Measurements from ENCODE around the gene ZCCHC7. TPM values are rescaled to one million over a fixed set of nuclear protein-coding genes. Genes with fewer than 3 reads are reported as not detected.
A peak's percentile ranks its signal among the peaks of the same experiment; 100 is the strongest.

Gene ZCCHC7
- total RNA-seq, 2 experiments from 2014 or later, result 76.4 to 108 TPM

DNA sequence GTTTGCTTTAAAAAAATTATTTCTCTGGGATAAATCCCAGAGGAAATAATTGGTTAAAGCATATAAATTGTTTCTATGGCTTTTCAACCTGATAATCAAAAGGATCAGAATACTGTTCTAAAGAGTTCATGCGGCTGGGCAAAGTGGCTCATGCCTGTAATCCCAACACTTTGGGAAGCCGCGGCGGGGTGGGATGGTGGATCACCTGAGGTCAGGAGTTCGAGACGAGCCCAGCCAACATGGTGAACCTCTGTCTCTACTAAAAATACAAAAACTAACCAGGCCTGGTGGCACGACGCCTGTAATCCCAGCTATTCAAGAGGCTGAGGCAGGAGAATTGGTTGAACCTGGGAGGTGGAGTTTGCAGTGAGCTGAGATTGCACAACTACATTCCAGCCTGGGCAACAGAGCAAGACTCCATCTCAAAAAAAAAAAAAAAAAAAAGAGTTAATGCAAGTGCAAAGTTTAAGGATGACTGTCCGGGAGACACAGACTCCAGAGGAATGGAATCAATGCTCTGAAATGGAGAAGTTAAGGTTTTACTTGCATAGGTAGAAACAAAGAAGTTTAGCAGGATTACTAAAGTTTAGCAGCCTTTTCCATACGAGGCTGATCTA is 285.5 kb downstream of the ZCCHC7 start:
- Histone ChIP-seq H3K9me3 (ENCODE audit: low read length) (no peaks in the 10 kb centered on the region), H3K27ac (ENCODE audit: low read depth, low read length, poor library complexity, severe bottlenecking) (peak overlapping the region; percentile 97), H3K36me3 (ENCODE audit: insufficient read depth, low read length) (no peaks in the 10 kb centered on the region), H2AFZ (ENCODE audit: low read length) (no peak overlapping the region), H3K4me3 (ENCODE audit: low read depth, low read length, poor library complexity, severe bottlenecking) (peak overlapping the region; percentile 74), H3K4me2 (ENCODE audit: low read length) (peak overlapping the region; percentile 94), H4K20me1 (ENCODE audit: insufficient read depth, low read length) (no peaks in the 10 kb centered on the region), H3K79me2 (ENCODE audit: insufficient read depth, low read depth, low read length) (peaks cover 42% of the 10 kb centered on the region; the same call in 1 of the 2 replicates), H3K9me2 (ENCODE audit: insufficient read depth, low read length) (no peaks in the 10 kb centered on the region), H3K4me1 (ENCODE audit: insufficient read depth, low read length, poor library complexity, severe bottlenecking) (peaks cover 98% of the 10 kb centered on the region)
- ChIA-PET POLR2A (interaction anchor here (0.7 to 14.0 kb wide), 17 partner anchors 7 to 369 kb away, joined by 3 to 298 read pairs (median 5); no protein-coding TSS in a partner anchor), CTCF (ENCODE audit: unreplicated experiment) (interaction anchor here (0.6 to 1.2 kb wide), 3 partner anchors 14 to 37 kb away, joined by 3 read pairs; no protein-coding TSS in a partner anchor)
- intact Hi-C loops (cut with micrococcal nuclease; ENCODE audit: unreplicated experiment), result loop anchor here (5.0 kb wide), 3 partner anchors 284 to 409 kb away; partner anchors contain the start of gene ZCCHC7
- no TSS peak for BruUV-seq (replicated peaks)
- DNase-seq (ENCODE audit: low spot score), result no peak
- TF ChIP-seq EZH2phosphoT487 (IDR thresholded peaks at IDR 0.05; ENCODE audit: borderline replicate concordance, low read depth, low read length) (no peak), CTCF (conservative IDR thresholded peaks at IDR 0.05; ENCODE audit: low read length) (no peak)

GRCh38 chr9:37406603-37407401 is 286.4 kb downstream of the ZCCHC7 start:
- TF ChIP-seq CTCF (conservative IDR thresholded peaks at IDR 0.05; ENCODE audit: low read length) (no peak), EZH2phosphoT487 (IDR thresholded peaks at IDR 0.05; ENCODE audit: borderline replicate concordance, low read depth, low read length) (no peak)
- H3K9me3 ChIP-seq (ENCODE audit: low read length), result no peaks in the 10 kb centered on the region
- ChIA-PET POLR2A (interaction anchor here (0.5 to 14.0 kb wide), 29 partner anchors 8 to 402 kb away, joined by 3 to 298 read pairs (median 4); partner anchors contain the start of gene POLR1E), CTCF (ENCODE audit: unreplicated experiment) (interaction anchor here (0.6 to 2.0 kb wide), 9 partner anchors 15 to 109 kb away, joined by 3 to 11 read pairs (median 3); no protein-coding TSS in a partner anchor)
- no peaks in the 10 kb centered on the region for H3K9me2 ChIP-seq (ENCODE audit: insufficient read depth, low read length)
- TSS peak; percentile 74 for BruUV-seq (replicated peaks)
- H3K79me2 ChIP-seq (ENCODE audit: insufficient read depth, low read depth, low read length), result peaks cover 32% of the 10 kb centered on the region; the same call in 1 of the 2 replicates
- DNase-seq (ENCODE audit: low spot score), result no peak
- H3K36me3 ChIP-seq (ENCODE audit: insufficient read depth, low read length), result no peaks in the 10 kb centered on the region
- H3K4me1 ChIP-seq (ENCODE audit: insufficient read depth, low read length, poor library complexity, severe bottlenecking), result peaks cover 98% of the 10 kb centered on the region
- H2AFZ ChIP-seq (ENCODE audit: low read length), result no peak overlapping the region; the same call in 1 of the 2 replicates
- H3K4me3 ChIP-seq (ENCODE audit: low read depth, low read length, poor library complexity, severe bottlenecking), result peak overlapping the region; percentile 74
- intact Hi-C loops (cut with micrococcal nuclease; ENCODE audit: unreplicated experiment), result loop anchor here (5.0 kb wide), 3 partner anchors 285 to 410 kb away; partner anchors contain the start of gene ZCCHC7
- no peaks in the 10 kb centered on the region for H4K20me1 ChIP-seq (ENCODE audit: insufficient read depth, low read length)
- H3K27ac ChIP-seq (ENCODE audit: low read depth, low read length, poor library complexity, severe bottlenecking), result peak overlapping the region; percentile 97
- H3K4me2 ChIP-seq (ENCODE audit: low read length), result peak overlapping the region; percentile 94

All from OCI-LY7 (cell line).